AG04450 (cell line): ENCODE measurements around the gene WDPCP. TPM values are rescaled to one million over a fixed set of nuclear protein-coding genes. Genes with fewer than 3 reads are reported as not detected.

ENCODE experiments used
- CTCF ChIA-PET: fragments of 300-600, 350-600 bp; formaldehyde crosslinking; extraction: SDS; loops from one replicate; lab custom pipeline; 2022; ENCODE audit warnings: antibody characterized with exemption, inconsistent platforms; lab: Charles Lee
- POLR2A ChIA-PET: fragments of 350-600 bp; formaldehyde crosslinking; extraction: SDS; loops from one replicate; lab custom pipeline; 2021; ENCODE audit warnings: antibody characterized with exemption, inconsistent platforms; lab: Yijun Ruan, JAX
- DNase-seq: peaks from one replicate; pipeline ENCODE4 v3.0.0-alpha.2; 2011; ENCODE audit warnings: low read depth, low spot score
- H3K27ac ChIP-seq: one replicate; pipeline ENCODE4 v1.5.1; 2012; ENCODE audit warnings: low read depth, low read length, control low read depth
- H3K27me3 ChIP-seq: one replicate; pipeline ENCODE4 v1.6.0; 2012; ENCODE audit warnings: low read length; ENCODE audit not compliant: control insufficient read depth, insufficient read depth
- H3K4me3 ChIP-seq: 2 replicates; pipeline ENCODE4 v1.5.1; 2011; ENCODE audit warnings: mild to moderate bottlenecking, low read depth, low read length, control low read depth
- H3K9me3 ChIP-seq: 2 replicates; pipeline ENCODE4 v1.5.1; 2012; ENCODE audit warnings: low read length; ENCODE audit not compliant: control insufficient read depth, insufficient read depth
- polyA plus RNA-seq: library from polyadenylated mRNA; depleted of rRNA; stranded (reverse); fragments of >200 nt; gene quantifications from 2 replicates; pipeline ENCODE4 v1.2.3, GENCODE V29; 2011
- TF ChIP-seq, protein P1 (sequence below): IDR thresholded peaks from 2 replicates; pipeline ENCODE4 v1.5.1; 2011; ENCODE audit warnings: low read depth, low read length, control low read depth, inconsistent platforms

WDPCP gene
- polyA plus RNA-seq, 1 experiment: 4.7 TPM

DNA sequence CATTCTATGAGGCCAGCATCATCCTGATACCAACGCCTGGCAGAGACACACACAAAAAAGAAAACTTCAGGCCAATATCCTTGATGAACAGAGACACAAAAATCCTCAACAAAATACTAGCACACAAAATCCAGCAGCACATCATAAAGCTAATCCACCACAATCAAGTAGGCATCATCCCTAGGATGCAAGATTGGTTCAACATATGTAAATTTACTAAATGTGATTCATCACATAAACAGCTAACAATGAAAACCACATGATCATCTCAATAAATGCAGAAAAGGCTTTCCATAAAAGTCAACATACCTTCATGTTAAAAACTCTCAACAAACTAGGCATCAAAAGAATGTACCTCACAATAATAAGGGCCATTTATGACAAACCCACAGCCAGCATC, 65.3 kb downstream of the WDPCP start:
- ChIA-PET CTCF (no interaction called here), POLR2A (no interaction called here)
- Histone ChIP-seq H3K9me3 (peaks cover 14% of the 10 kb centered on the region), H3K4me3 (no peak overlapping the region), H3K27me3 (no peaks in the 10 kb centered on the region), H3K27ac (no peak overlapping the region)
- DNase-seq: no peak
- TF ChIP-seq, protein P1, sequence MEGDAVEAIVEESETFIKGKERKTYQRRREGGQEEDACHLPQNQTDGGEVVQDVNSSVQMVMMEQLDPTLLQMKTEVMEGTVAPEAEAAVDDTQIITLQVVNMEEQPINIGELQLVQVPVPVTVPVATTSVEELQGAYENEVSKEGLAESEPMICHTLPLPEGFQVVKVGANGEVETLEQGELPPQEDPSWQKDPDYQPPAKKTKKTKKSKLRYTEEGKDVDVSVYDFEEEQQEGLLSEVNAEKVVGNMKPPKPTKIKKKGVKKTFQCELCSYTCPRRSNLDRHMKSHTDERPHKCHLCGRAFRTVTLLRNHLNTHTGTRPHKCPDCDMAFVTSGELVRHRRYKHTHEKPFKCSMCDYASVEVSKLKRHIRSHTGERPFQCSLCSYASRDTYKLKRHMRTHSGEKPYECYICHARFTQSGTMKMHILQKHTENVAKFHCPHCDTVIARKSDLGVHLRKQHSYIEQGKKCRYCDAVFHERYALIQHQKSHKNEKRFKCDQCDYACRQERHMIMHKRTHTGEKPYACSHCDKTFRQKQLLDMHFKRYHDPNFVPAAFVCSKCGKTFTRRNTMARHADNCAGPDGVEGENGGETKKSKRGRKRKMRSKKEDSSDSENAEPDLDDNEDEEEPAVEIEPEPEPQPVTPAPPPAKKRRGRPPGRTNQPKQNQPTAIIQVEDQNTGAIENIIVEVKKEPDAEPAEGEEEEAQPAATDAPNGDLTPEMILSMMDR: no peak

DNA sequence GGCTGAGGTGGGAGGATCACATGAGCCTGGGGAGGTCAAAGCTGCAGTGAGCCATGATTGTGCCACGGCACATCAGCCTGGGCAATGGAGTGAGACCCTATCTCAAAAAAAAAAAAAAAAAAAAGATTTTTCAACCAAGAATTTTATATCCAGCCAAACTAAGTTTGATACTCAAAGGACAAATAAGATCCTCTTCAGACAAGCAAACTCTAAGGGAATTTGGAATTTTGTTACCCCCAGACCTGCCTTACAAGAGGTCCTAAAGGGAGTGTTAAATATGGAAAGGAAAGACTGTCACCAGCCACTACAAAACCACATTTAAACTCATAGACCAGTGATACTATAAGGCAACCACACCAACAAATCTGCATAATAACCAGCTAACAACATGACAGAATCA, 67.5 kb downstream of the WDPCP start:
- POLR2A ChIA-PET: no interaction called here
- H3K9me3 ChIP-seq: peaks cover 14% of the 10 kb centered on the region
- CTCF ChIA-PET: no interaction called here
- no peak overlapping the region for H3K4me3 ChIP-seq
- no peak for DNase-seq
- H3K27me3 ChIP-seq: no peaks in the 10 kb centered on the region
- TF ChIP-seq, protein P1: no peak
- no peak overlapping the region for H3K27ac ChIP-seq

DNA sequence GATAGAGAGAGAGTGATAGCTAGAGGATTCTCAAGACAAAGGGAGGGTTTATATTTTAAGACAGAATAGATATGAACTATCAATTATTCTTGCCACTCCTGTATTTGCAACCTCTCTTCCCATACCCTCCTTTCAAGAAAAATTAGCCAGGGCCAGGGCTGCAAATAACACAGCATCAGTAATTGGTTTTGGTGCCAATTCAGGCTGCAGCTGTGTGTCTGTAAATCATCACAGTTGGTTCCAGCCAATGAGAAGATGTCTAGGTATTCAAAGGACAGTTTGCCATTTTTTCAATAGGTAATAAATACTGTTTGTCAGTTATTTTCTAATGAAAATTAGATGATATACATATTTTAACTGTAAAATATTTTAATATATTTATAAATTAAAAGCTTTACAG, 73.5 kb downstream of the WDPCP start:
- peaks cover 9% of the 10 kb centered on the region; the same call in 1 of the 2 replicates for H3K9me3 ChIP-seq
- ChIA-PET POLR2A (no interaction called here), CTCF (interaction anchor here (1.1 to 1.5 kb wide), 2 partner anchors 26 kb away, joined by 3 to 4 read pairs; no protein-coding TSS in a partner anchor)
- H3K27me3 ChIP-seq: no peaks in the 10 kb centered on the region
- H3K27ac ChIP-seq: no peak overlapping the region
- TF ChIP-seq, protein P1: no peak
- H3K4me3 ChIP-seq: no peak overlapping the region
- DNase-seq: no peak

DNA sequence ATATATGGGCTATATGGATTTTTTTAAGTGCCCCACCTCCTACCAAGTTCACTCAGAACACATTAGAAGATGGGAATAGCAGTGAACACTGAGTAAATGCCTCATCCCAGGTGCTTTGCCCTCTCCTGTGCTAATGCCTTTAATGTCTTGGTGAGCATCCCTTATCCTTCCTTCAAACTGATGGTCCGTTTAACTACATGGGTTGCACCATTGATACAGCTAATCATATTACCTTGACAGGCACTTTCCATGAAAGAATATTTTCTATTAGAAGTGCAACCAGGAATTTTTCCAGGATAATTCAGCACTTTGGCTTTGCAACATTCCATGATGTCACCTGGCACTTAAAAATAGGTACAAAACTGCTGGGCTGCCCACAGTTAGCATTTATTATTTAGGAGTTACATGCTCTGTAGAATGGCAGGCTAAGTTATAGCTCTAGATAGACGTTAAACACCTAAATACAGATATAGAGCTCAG, 74.0 kb downstream of the WDPCP start:
- ChIA-PET CTCF (interaction anchor here (1.1 kb wide), 1 partner anchor 25 kb away, joined by 3 read pairs; no protein-coding TSS in a partner anchor), POLR2A (no interaction called here)
- Histone ChIP-seq H3K27me3 (no peaks in the 10 kb centered on the region), H3K9me3 (peaks cover 6% of the 10 kb centered on the region; the same call in 1 of the 2 replicates), H3K4me3 (no peak overlapping the region), H3K27ac (no peak overlapping the region)
- DNase-seq: no peak
- TF ChIP-seq, protein P1: no peak

DNA sequence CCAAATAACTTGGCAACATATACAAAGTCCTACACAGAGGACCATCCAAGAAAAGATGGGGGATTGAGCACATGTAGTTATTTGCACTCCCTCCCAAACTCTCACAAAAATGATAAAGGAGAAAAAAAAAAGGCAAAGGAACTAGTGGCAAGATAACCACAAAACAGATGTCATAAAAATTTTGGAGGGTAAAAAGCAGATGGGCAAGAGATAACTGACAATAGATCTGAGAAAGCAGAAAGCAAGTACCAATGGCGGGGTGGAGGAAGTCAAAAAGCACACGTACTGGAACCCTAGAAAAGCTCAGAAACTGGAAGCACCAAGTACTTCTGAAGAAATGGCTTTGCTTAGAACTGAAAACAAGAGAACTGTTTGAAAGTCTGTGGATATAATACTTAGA, 82.0 kb downstream of the WDPCP start:
- Histone ChIP-seq H3K27ac (no peak overlapping the region), H3K4me3 (no peak overlapping the region), H3K27me3 (no peaks in the 10 kb centered on the region), H3K9me3 (no peaks in the 10 kb centered on the region)
- TF ChIP-seq, protein P1: no peak
- no peak for DNase-seq
- CTCF ChIA-PET: no interaction called here
- POLR2A ChIA-PET: no interaction called here
